ENCODE data around the gene COL5A1. TPM values are rescaled to one million over a fixed set of nuclear protein-coding genes. Genes with fewer than 3 reads are reported as not detected.

Gene COL5A1
- total RNA-seq, 4 donors from 2014 or later = 4.9 to 97.4 (median 11.9) TPM

- no peaks in the 10 kb centered on the region for H3K27me3 ChIP-seq
- TF ChIP-seq, protein P1, sequence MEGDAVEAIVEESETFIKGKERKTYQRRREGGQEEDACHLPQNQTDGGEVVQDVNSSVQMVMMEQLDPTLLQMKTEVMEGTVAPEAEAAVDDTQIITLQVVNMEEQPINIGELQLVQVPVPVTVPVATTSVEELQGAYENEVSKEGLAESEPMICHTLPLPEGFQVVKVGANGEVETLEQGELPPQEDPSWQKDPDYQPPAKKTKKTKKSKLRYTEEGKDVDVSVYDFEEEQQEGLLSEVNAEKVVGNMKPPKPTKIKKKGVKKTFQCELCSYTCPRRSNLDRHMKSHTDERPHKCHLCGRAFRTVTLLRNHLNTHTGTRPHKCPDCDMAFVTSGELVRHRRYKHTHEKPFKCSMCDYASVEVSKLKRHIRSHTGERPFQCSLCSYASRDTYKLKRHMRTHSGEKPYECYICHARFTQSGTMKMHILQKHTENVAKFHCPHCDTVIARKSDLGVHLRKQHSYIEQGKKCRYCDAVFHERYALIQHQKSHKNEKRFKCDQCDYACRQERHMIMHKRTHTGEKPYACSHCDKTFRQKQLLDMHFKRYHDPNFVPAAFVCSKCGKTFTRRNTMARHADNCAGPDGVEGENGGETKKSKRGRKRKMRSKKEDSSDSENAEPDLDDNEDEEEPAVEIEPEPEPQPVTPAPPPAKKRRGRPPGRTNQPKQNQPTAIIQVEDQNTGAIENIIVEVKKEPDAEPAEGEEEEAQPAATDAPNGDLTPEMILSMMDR (IDR thresholded peaks at IDR 0.05) = no peak
- TF ChIP-seq POLR2A (IDR thresholded peaks at IDR 0.05) = no peak
- no peak overlapping the region for H3K27ac ChIP-seq
- no peaks in the 10 kb centered on the region for H3K4me1 ChIP-seq
- DNase-seq = no peak
- no peak overlapping the region for H3K4me3 ChIP-seq
- peaks cover 0 to 8% (median 0%) of the 10 kb centered on the region in 3 donors for H3K36me3 ChIP-seq
- H3K9me3 ChIP-seq = no peaks in the 10 kb centered on the region
Observed at GRCh38 chr9:134809292-134809691, 167.7 kb downstream of the COL5A1 start.

GRCh38 chr9:134809826-134810225, 168.2 kb downstream of the COL5A1 start:
- TF ChIP-seq POLR2A (IDR thresholded peaks at IDR 0.05) = no peak
- TF ChIP-seq, protein P1 (IDR thresholded peaks at IDR 0.05) = no peak
- no peak overlapping the region for H3K4me3 ChIP-seq
- no peaks in the 10 kb centered on the region for H3K9me3 ChIP-seq
- H3K36me3 ChIP-seq = peaks cover 0 to 4% (median 0%) of the 10 kb centered on the region in 3 donors
- no peaks in the 10 kb centered on the region for H3K4me1 ChIP-seq
- no peaks in the 10 kb centered on the region for H3K27me3 ChIP-seq
- no peak overlapping the region for H3K27ac ChIP-seq
- DNase-seq = no peak

GRCh38 chr9:134811079-134811672, 169.6 kb downstream of the COL5A1 start:
- H3K9me3 ChIP-seq = no peaks in the 10 kb centered on the region
- no peaks in the 10 kb centered on the region for H3K27me3 ChIP-seq
- H3K27ac ChIP-seq = no peak overlapping the region
- TF ChIP-seq POLR2A (IDR thresholded peaks at IDR 0.05) = no peak
- TF ChIP-seq, protein P1 (IDR thresholded peaks at IDR 0.05) = no peak
- no peak overlapping the region for H3K4me3 ChIP-seq
- H3K4me1 ChIP-seq = no peaks in the 10 kb centered on the region
- DNase-seq = no peak
- H3K36me3 ChIP-seq = peaks cover 0 to 6% (median 0%) of the 10 kb centered on the region in 3 donors

DNA sequence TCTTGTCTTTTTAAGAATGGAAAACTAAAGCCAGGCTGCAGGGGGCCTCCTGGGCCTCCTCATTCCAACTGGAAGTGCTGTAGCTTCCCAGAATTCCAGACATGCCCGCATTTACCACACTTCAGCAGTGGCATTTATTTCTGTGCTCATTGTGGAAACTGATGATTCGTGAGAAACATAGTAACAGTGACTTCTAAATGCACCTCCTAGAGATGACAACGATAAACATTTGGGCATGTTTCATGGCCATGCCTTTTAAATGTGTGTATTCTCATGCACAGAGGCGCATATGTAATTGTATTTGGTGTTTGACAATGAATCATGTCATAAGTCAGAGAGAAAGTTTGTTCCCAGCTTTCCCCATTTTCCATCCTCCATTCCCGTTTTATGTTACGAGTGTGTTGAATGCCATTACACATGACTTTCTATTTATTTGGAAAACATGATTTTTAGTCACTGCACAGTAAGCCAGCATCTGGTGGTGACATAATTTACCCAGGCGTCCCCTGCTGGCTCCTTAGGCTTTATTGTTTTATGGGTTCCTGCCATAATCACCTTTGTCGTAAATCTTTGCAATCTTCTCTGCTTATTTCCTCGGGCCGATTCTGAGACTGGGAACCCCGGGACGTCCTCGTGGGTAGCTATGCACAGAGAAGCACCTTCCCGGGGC, 170.2 kb downstream of the COL5A1 start:
- no peak overlapping the region for H3K27ac ChIP-seq
- DNase-seq = no peak
- H3K27me3 ChIP-seq = no peaks in the 10 kb centered on the region
- H3K4me1 ChIP-seq = no peaks in the 10 kb centered on the region
- TF ChIP-seq, protein P1 (IDR thresholded peaks at IDR 0.05) = no peak
- no peak for TF ChIP-seq POLR2A (IDR thresholded peaks at IDR 0.05)
- no peaks in the 10 kb centered on the region for H3K9me3 ChIP-seq
- H3K4me3 ChIP-seq = no peak overlapping the region
- peaks cover 0 to 6% (median 0%) of the 10 kb centered on the region in 3 donors for H3K36me3 ChIP-seq

DNA sequence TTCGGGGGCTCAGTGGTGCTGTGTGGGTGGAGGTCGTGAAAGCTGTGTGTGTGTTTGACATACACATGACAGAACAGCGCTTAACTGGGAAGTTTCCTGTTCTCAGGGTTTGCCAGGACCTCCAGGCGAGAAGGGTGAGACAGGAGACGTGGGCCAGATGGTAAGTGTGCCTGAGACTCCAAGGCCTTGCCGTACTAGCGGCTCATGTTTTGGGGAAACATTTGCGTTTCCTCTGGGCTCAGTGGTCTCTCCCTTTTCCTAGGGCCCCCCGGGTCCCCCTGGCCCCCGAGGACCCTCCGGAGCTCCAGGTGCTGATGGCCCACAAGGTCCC, 170.7 kb downstream of the COL5A1 start:
- H3K4me1 ChIP-seq = no peaks in the 10 kb centered on the region
- no peak for TF ChIP-seq POLR2A (IDR thresholded peaks at IDR 0.05)
- TF ChIP-seq, protein P1 (IDR thresholded peaks at IDR 0.05) = no peak
- H3K36me3 ChIP-seq = peaks cover 0 to 11% (median 0%) of the 10 kb centered on the region in 3 donors
- H3K27ac ChIP-seq = no peak overlapping the region
- H3K9me3 ChIP-seq = no peaks in the 10 kb centered on the region
- no peak for DNase-seq
- H3K4me3 ChIP-seq = no peak overlapping the region
- no peaks in the 10 kb centered on the region for H3K27me3 ChIP-seq

Data from Peyer's patch (tissue), 4 donors.